Measurements from ENCODE around the gene POLDIP2. TPM values are rescaled to one million over a fixed set of nuclear protein-coding genes. Genes with fewer than 3 reads are reported as not detected.

Gene POLDIP2
- total and polyA plus RNA-seq, 9 of the 15 experiments (the other 6 are each of a cell fraction or from before 2014, with no cell fraction given) = 22.0 to 137 (median 104) TPM

GRCh38 chr17:28347261-28347891, 10.0 kb downstream of the POLDIP2 start:
- Histone ChIP-seq H3K27ac (ENCODE audit: extremely low read depth, low read depth, low read length) (no peak overlapping the region), H4K20me1 (replicated peaks; ENCODE audit: control insufficient read depth, insufficient read depth, low read length) (no peaks in the 10 kb centered on the region; the same call in none of the 2 replicates), H3K4me2 (ENCODE audit: insufficient read depth, low read length) (no peak overlapping the region), H3K4me3 (no peak overlapping the region), H3K9me3 (replicated peaks; ENCODE audit: control insufficient read depth, insufficient read depth, low read depth, low read length) (no peaks in the 10 kb centered on the region), H3K36me3 (ENCODE audit: control insufficient read depth, insufficient read depth, low read length) (peaks cover 93% of the 10 kb centered on the region), H3K79me2 (ENCODE audit: control insufficient read depth, insufficient read depth, low read length) (no peaks in the 10 kb centered on the region), H3K27me3 (ENCODE audit: control insufficient read depth in 2 of 2, insufficient read depth in 2 of 2, low read length in 2 of 2) (no peaks in the 10 kb centered on the region), H2AFZ (ENCODE audit: low read depth, low read length) (no peak overlapping the region), H3K9me1 (ENCODE audit: control insufficient read depth, insufficient read depth, low read length) (peaks cover under 1% of the 10 kb centered on the region), H3K4me1 (replicated peaks in 1 of 2; ENCODE audit: control insufficient read depth in 2 of 2, insufficient read depth in 2 of 2, low read length in 2 of 2) (peaks cover 0 to 3% of the 10 kb centered on the region in 2 experiments; a peak in 1 of 5 replicates), H3K9ac (ENCODE audit: insufficient read depth in 1 of 2, low read depth in 2 of 2, low read length in 2 of 2) (no peak overlapping the region)
- TSS peak; percentile 23 for BruUV-seq (replicated peaks)
- 95% methylated on average over 8 of the region's 8 CpGs for WGBS (ENCODE audit: insufficient coverage, low coverage, missing lambda C conversion rate)
- no peak for DNase-seq (ENCODE audit: extremely low read depth in 1 of 4, low spot score in 3 of 4)
- in situ Hi-C loops (cut with MboI) (no loop called here), intact Hi-C loops (cut with micrococcal nuclease) (no loop called here)
- TF ChIP-seq POLR2A (conservative IDR thresholded peaks at IDR 0.05) (0 out of 2 replicates have a peak, but pooled peaks have one; percentile 35), SUPT5H (IDR thresholded peaks at IDR 0.05) (peak; percentile 51; the same call in 1 of the 2 replicates), HDAC3 (IDR thresholded peaks at IDR 0.05; ENCODE audit: borderline replicate concordance, partially characterized antibody) (no peak), ZBTB40 (IDR thresholded peaks at IDR 0.05) (no peak), ZBTB40 (CRISPR knock-in tag; IDR thresholded peaks at IDR 0.05) (no peak), RBFOX2 (IDR thresholded peaks at IDR 0.05; ENCODE audit: low read depth, low read length) (0 out of 2 replicates have a peak, but pooled peaks have one; percentile 32), POLR2G (IDR thresholded peaks at IDR 0.05; ENCODE audit: low read depth, low read length) (peak; percentile 57), POLR2AphosphoS2 (IDR thresholded peaks at IDR 0.05; ENCODE audit: low read length) (peak; percentile 35; the same call in 1 of the 2 replicates)
- ATAC-seq = no peak
- FAIRE-seq = no peak
- POLR2A ChIA-PET = interaction anchor here (0.7 to 4.2 kb wide), 6 partner anchors 9 to 1055 kb away, joined by 3 to 44 read pairs (median 4); partner anchors contain the start of genes IFT20, POLDIP2 and TNFAIP1
- CTCF ChIA-PET (ENCODE audit: low intra/inter-chr PET ratio) = no interaction called here

Measured in K562 (cell line).